ENCODE results near the gene TMC1.

TMC1 gene

GRCh38 chr9:72537011-72537545 lies 15.7 kb downstream of the TMC1 start:
- no peak for TF ChIP-seq USF1 (IDR thresholded peaks at IDR 0.05)
- TF ChIP-seq EGR1 (IDR thresholded peaks at IDR 0.05) = no peak
- no peak for TF ChIP-seq CREB1 (IDR thresholded peaks at IDR 0.05; ENCODE audit: low read depth)
- no peak for TF ChIP-seq TEAD4 (IDR thresholded peaks at IDR 0.05)
- no peak for TF ChIP-seq TCF12 (IDR thresholded peaks at IDR 0.05; ENCODE audit: low read depth)
- TF ChIP-seq MAX (IDR thresholded peaks at IDR 0.05) = no peak
- TF ChIP-seq FOXM1 (IDR thresholded peaks at IDR 0.05; ENCODE audit: borderline replicate concordance, low read depth) = no peak
- no peak for TF ChIP-seq YY1 (IDR thresholded peaks at IDR 0.05; ENCODE audit: low read depth)
- no peak for TF ChIP-seq REST (IDR thresholded peaks at IDR 0.05; ENCODE audit: low read depth)
- TF ChIP-seq ZBTB7A (IDR thresholded peaks at IDR 0.05; ENCODE audit: low read depth) = no peak
- TF ChIP-seq CEBPB (IDR thresholded peaks at IDR 0.05) = no peak
- TF ChIP-seq EP300 (IDR thresholded peaks at IDR 0.05; ENCODE audit: borderline replicate concordance) = no peak
- no peak for TF ChIP-seq NFIC (IDR thresholded peaks at IDR 0.05)
- TF ChIP-seq RAD21 (IDR thresholded peaks at IDR 0.05; ENCODE audit: low read depth) = no peak

GRCh38 chr9:72537671-72538070 lies 16.3 kb downstream of the TMC1 start:
- TF ChIP-seq TEAD4 (IDR thresholded peaks at IDR 0.05) = no peak

GRCh38 chr9:72538921-72539702 lies 17.7 kb downstream of the TMC1 start:
- TF ChIP-seq TEAD4 (IDR thresholded peaks at IDR 0.05) = no peak
- no peak for TF ChIP-seq MAX (IDR thresholded peaks at IDR 0.05)
- no peak for TF ChIP-seq CREB1 (IDR thresholded peaks at IDR 0.05; ENCODE audit: low read depth)
- TF ChIP-seq ZBTB7A (IDR thresholded peaks at IDR 0.05; ENCODE audit: low read depth) = no peak
- no peak for TF ChIP-seq EP300 (IDR thresholded peaks at IDR 0.05; ENCODE audit: borderline replicate concordance)
- no peak for TF ChIP-seq RAD21 (IDR thresholded peaks at IDR 0.05; ENCODE audit: low read depth)
- TF ChIP-seq EGR1 (IDR thresholded peaks at IDR 0.05) = no peak
- TF ChIP-seq FOXM1 (IDR thresholded peaks at IDR 0.05; ENCODE audit: borderline replicate concordance, low read depth) = no peak
- TF ChIP-seq NFIC (IDR thresholded peaks at IDR 0.05) = no peak
- TF ChIP-seq REST (IDR thresholded peaks at IDR 0.05; ENCODE audit: low read depth) = no peak
- no peak for TF ChIP-seq TCF12 (IDR thresholded peaks at IDR 0.05; ENCODE audit: low read depth)
- no peak for TF ChIP-seq CEBPB (IDR thresholded peaks at IDR 0.05)
- no peak for TF ChIP-seq USF1 (IDR thresholded peaks at IDR 0.05)
- TF ChIP-seq TAF1 (IDR thresholded peaks at IDR 0.05; ENCODE audit: low read depth) = no peak
- no peak for TF ChIP-seq YY1 (IDR thresholded peaks at IDR 0.05; ENCODE audit: low read depth)

GRCh38 chr9:72539824-72540347 lies 18.5 kb downstream of the TMC1 start:
- no peak for TF ChIP-seq FOXM1 (IDR thresholded peaks at IDR 0.05; ENCODE audit: borderline replicate concordance, low read depth)
- TF ChIP-seq MAX (IDR thresholded peaks at IDR 0.05) = no peak
- TF ChIP-seq CEBPB (IDR thresholded peaks at IDR 0.05) = no peak
- TF ChIP-seq REST (IDR thresholded peaks at IDR 0.05; ENCODE audit: low read depth) = no peak
- no peak for TF ChIP-seq TCF12 (IDR thresholded peaks at IDR 0.05; ENCODE audit: low read depth)
- TF ChIP-seq USF1 (IDR thresholded peaks at IDR 0.05) = no peak
- no peak for TF ChIP-seq EGR1 (IDR thresholded peaks at IDR 0.05)
- TF ChIP-seq YY1 (IDR thresholded peaks at IDR 0.05; ENCODE audit: low read depth) = no peak
- no peak for TF ChIP-seq ZBTB7A (IDR thresholded peaks at IDR 0.05; ENCODE audit: low read depth)
- TF ChIP-seq TAF1 (IDR thresholded peaks at IDR 0.05; ENCODE audit: low read depth) = no peak
- TF ChIP-seq NFIC (IDR thresholded peaks at IDR 0.05) = no peak
- no peak for TF ChIP-seq RAD21 (IDR thresholded peaks at IDR 0.05; ENCODE audit: low read depth)
- TF ChIP-seq CREB1 (IDR thresholded peaks at IDR 0.05; ENCODE audit: low read depth) = no peak

All from Ishikawa (cell line).